ENCODE data around the gene PRM2.

PRM2 gene

DNA sequence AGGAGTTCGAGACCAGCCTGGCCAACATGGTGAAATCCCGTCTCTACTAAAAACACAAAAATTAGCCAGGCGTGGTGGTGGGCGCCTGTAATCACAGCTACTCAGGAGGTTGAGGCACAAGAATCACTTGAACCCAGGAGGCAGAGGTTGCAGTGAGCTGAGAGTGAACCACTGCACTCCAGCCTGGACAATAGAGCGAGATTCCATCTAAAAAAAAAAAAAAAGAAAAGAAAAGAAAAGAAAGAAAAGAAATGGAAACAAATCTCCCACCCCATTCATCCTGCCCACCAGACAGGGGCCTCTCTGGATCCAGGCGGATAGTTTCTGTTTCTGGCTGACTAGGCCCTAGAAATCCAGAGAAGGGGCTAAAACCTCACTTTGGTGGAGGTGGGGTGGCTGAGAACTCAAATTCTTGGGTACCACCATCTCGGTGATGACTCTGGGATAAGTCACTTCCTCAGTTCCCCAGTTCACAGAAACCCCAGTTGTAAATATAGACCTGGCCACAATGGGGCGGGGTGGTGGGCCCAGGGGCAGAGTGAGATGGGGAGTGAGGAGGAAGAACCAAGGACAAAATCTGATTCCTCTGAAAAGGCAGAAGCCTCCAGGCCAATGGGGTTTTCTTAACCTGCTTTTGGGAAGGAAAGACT lies 42.4 kb downstream of the PRM2 start:
- H4K20me1 ChIP-seq (ENCODE audit: insufficient read depth, low read length), result no peaks in the 10 kb centered on the region
- peaks cover 88% of the 10 kb centered on the region for H3K4me1 ChIP-seq (ENCODE audit: insufficient read depth, low read length)
- H3K27ac ChIP-seq (ENCODE audit: low read length), result peak overlapping the region; percentile 99
- no peak overlapping the region for H2AFZ ChIP-seq (ENCODE audit: low read depth, low read length)
- peak overlapping the region; percentile 62 for H3K9ac ChIP-seq (ENCODE audit: low read depth, low read length)
- H3K27me3 ChIP-seq (ENCODE audit: insufficient read depth, low read length, poor library complexity), result no peaks in the 10 kb centered on the region
- H3K4me3 ChIP-seq (ENCODE audit: low read depth in 1 of 2, low read length in 2 of 2), result no peak overlapping the region
- no peaks in the 10 kb centered on the region for H3K36me3 ChIP-seq (ENCODE audit: insufficient read depth, low read length)
- ATAC-seq (ENCODE audit: insufficient read depth, low read depth) (no peak), DNase-seq (peak; percentile 76)
- no peak for TF ChIP-seq EZH2 (IDR thresholded peaks at IDR 0.05; ENCODE audit: borderline replicate concordance, low read depth, low read length, severe bottlenecking)
- TF ChIP-seq, protein P1, sequence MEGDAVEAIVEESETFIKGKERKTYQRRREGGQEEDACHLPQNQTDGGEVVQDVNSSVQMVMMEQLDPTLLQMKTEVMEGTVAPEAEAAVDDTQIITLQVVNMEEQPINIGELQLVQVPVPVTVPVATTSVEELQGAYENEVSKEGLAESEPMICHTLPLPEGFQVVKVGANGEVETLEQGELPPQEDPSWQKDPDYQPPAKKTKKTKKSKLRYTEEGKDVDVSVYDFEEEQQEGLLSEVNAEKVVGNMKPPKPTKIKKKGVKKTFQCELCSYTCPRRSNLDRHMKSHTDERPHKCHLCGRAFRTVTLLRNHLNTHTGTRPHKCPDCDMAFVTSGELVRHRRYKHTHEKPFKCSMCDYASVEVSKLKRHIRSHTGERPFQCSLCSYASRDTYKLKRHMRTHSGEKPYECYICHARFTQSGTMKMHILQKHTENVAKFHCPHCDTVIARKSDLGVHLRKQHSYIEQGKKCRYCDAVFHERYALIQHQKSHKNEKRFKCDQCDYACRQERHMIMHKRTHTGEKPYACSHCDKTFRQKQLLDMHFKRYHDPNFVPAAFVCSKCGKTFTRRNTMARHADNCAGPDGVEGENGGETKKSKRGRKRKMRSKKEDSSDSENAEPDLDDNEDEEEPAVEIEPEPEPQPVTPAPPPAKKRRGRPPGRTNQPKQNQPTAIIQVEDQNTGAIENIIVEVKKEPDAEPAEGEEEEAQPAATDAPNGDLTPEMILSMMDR (IDR thresholded peaks at IDR 0.05; ENCODE audit: borderline replicate concordance, extremely low read depth, low read length, poor library complexity, severe bottlenecking), result peak; percentile 37
- H3K79me2 ChIP-seq (ENCODE audit: insufficient read depth, low read length), result peaks cover 6% of the 10 kb centered on the region; the same call in 1 of the 2 replicates
- H3K9me3 ChIP-seq (ENCODE audit: insufficient read depth, low read length, severe bottlenecking), result no peaks in the 10 kb centered on the region
- H3K4me2 ChIP-seq (ENCODE audit: insufficient read depth, low read length), result peak overlapping the region; percentile 20

DNA sequence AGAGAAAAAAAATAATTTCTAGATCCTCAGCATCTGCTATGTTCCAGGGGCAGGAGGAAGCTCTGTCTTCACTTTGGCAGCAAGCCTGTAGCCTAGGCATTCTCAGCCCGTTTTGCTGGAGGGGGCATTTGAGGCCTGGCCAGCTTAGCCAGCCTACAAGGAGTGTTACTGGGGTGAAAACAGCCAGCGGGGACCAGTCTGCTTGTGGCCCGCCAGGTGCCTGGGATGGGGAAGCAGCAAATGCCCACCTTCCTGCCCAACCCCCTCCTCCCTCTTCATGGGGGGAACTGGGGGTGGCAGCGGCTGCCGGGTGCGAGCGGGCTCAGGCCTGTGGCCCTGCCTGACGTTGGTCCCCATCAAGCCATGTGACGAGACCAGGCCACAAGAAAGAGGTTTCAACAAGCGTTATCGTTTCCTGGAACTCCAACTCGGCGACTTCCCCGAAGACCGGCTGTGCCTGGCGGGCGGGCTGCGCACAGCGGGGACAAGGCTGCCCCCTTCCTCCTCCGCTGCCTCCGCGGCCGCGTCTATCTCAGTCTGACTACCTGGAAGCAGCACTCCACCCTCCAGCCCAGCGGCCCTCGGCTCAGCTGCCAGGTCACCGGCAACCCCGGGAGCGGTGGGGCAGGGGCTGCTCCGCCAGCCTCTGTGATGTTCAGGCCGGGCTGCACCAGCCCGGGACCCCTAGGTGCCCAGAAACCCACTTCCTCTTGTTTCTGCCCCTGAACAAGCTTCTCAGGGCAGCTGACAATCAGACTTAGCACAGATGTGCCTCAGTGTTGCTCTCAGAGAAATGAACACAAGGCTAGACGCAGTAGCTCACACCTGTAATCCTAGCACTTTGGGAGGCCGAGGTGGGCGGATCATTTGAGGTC lies 43.2 kb downstream of the PRM2 start:
- TF ChIP-seq, protein P1 (IDR thresholded peaks at IDR 0.05; ENCODE audit: borderline replicate concordance, extremely low read depth, low read length, poor library complexity, severe bottlenecking), result peak; percentile 45
- no peak for TF ChIP-seq EZH2 (IDR thresholded peaks at IDR 0.05; ENCODE audit: borderline replicate concordance, low read depth, low read length, severe bottlenecking)
- no peaks in the 10 kb centered on the region for H3K9me3 ChIP-seq (ENCODE audit: insufficient read depth, low read length, severe bottlenecking)
- 0 out of 4 replicates have a peak overlapping the region, but pooled peaks of 1 of the 2 experiments have one; percentile 14 for H3K4me3 ChIP-seq (ENCODE audit: low read depth in 1 of 2, low read length in 2 of 2)
- ATAC-seq (ENCODE audit: insufficient read depth, low read depth), result peak; percentile 86
- H3K4me1 ChIP-seq (ENCODE audit: insufficient read depth, low read length), result peaks cover 84% of the 10 kb centered on the region
- H3K9ac ChIP-seq (ENCODE audit: low read depth, low read length), result peak overlapping the region; percentile 62
- H3K79me2 ChIP-seq (ENCODE audit: insufficient read depth, low read length), result peaks cover 6% of the 10 kb centered on the region; the same call in 1 of the 2 replicates
- peak overlapping the region; percentile 99 for H3K27ac ChIP-seq (ENCODE audit: low read length)
- no peak overlapping the region for H2AFZ ChIP-seq (ENCODE audit: low read depth, low read length)
- DNase-seq, result peak; percentile 99
- H3K4me2 ChIP-seq (ENCODE audit: insufficient read depth, low read length), result peak overlapping the region; percentile 49
- no peaks in the 10 kb centered on the region for H4K20me1 ChIP-seq (ENCODE audit: insufficient read depth, low read length)
- H3K27me3 ChIP-seq (ENCODE audit: insufficient read depth, low read length, poor library complexity), result no peaks in the 10 kb centered on the region
- no peaks in the 10 kb centered on the region for H3K36me3 ChIP-seq (ENCODE audit: insufficient read depth, low read length)

DNA sequence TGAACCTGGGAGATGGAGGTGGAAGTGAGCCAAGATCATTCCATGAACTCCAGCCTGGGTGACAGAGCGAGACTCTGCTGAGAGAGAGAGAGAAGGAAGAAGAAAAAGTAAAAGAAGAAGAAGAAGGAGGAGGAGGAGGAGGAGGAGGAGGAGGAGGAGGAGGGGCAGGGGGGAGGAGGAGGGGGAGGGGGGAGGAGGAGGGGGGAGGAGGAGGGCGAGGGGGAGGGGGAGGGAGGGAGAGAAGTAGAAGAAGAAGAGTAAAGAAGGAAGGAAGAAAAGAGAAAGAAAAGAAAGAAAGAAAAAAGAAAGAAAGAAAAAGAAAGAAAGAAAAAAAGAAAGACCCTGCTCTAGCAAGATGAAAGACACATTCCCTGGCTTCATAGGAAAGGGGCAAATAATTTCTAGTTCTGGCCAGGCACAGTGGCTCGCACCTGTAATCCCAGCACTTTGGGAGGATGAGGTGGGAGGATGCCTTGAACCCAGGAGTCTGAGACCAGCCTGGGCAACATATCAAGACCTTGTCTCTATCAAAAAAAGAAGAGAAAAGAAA lies 43.9 kb downstream of the PRM2 start:
- H2AFZ ChIP-seq (ENCODE audit: low read depth, low read length), result no peak overlapping the region
- peak overlapping the region; percentile 99 for H3K27ac ChIP-seq (ENCODE audit: low read length)
- no peak for TF ChIP-seq EZH2 (IDR thresholded peaks at IDR 0.05; ENCODE audit: borderline replicate concordance, low read depth, low read length, severe bottlenecking)
- TF ChIP-seq, protein P1 (IDR thresholded peaks at IDR 0.05; ENCODE audit: borderline replicate concordance, extremely low read depth, low read length, poor library complexity, severe bottlenecking), result no peak
- DNase-seq (no peak), ATAC-seq (ENCODE audit: insufficient read depth, low read depth) (no peak)
- peak overlapping the region; percentile 62 for H3K9ac ChIP-seq (ENCODE audit: low read depth, low read length)
- no peaks in the 10 kb centered on the region for H4K20me1 ChIP-seq (ENCODE audit: insufficient read depth, low read length)
- H3K9me3 ChIP-seq (ENCODE audit: insufficient read depth, low read length, severe bottlenecking), result no peaks in the 10 kb centered on the region
- no peaks in the 10 kb centered on the region for H3K36me3 ChIP-seq (ENCODE audit: insufficient read depth, low read length)
- peak overlapping the region; percentile 49 for H3K4me2 ChIP-seq (ENCODE audit: insufficient read depth, low read length)
- no peaks in the 10 kb centered on the region for H3K27me3 ChIP-seq (ENCODE audit: insufficient read depth, low read length, poor library complexity)
- peak overlapping the region in 1 of 2 experiments; percentile 33; a peak in 2 of 4 replicates for H3K4me3 ChIP-seq (ENCODE audit: low read depth in 1 of 2, low read length in 2 of 2)
- H3K79me2 ChIP-seq (ENCODE audit: insufficient read depth, low read length), result peaks cover 6% of the 10 kb centered on the region; the same call in 1 of the 2 replicates
- peaks cover 81% of the 10 kb centered on the region for H3K4me1 ChIP-seq (ENCODE audit: insufficient read depth, low read length)
